22Rv1 (cell line): ENCODE results near the gene YWHAB.

Experiments used
- CTCF ChIP-seq: fragments of 450-650 bp; IDR thresholded peaks from 2 replicates; pipeline ENCODE4 v1.5.1; 2017; ENCODE audit warnings: mild to moderate bottlenecking
- ZFX ChIP-seq: fragments of 450-650 bp; IDR thresholded peaks from 2 replicates; pipeline ENCODE4 v1.6.1; 2017; ENCODE audit warnings: antibody characterized with exemption, borderline replicate concordance

- no peak for TF ChIP-seq CTCF
- TF ChIP-seq ZFX = no peak
These were observed 29.4 kb downstream of the YWHAB start for GRCh38 chr20:44914924-44915323.
